ENCODE data around the gene MED12L.

MED12L gene

DNA sequence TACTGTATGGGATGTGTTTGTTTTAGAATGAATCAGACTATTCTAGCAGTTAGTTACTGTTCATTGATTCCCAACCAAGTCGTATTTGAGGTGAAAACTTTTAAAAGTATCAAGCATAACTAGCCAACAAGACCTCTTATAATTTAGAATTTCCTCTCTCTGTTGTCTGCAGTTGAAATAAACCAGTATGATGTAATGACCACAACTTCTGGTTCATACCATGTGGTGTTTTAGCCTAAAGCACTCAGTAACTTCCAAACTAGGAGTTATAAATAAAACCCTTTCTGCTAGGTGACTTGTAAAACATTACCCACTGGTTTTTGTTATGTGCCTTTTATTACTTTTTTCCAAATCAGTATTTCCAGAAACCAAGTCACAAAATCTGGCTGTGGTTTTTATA, 318.9 kb downstream of the MED12L start:
- no peak for DNase-seq (ENCODE audit: low read depth, low spot score)
- no peak overlapping the region for H3K4me3 ChIP-seq (ENCODE audit: low read length)

DNA sequence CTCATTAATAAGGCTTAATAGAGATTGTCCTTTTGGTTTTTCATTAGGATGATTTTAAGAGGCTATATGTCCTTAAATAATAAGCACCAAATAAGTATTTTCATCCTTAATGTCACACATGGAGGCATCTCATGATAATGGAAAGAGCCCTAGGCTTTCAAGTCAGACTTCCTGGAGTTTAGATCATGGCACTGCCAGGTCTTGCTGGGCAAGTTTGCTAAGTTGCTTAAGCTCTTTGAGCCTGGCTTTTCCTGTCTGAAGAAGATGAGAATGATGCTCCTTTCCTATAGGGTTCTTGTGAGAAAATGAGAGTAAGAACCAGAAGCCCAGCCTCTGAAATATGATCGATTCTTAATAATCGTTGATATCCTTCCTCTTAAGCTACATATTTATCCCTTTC, 322.5 kb downstream of the MED12L start:
- no peak overlapping the region for H3K4me3 ChIP-seq (ENCODE audit: low read length)
- DNase-seq (ENCODE audit: low read depth, low spot score), result no peak

DNA sequence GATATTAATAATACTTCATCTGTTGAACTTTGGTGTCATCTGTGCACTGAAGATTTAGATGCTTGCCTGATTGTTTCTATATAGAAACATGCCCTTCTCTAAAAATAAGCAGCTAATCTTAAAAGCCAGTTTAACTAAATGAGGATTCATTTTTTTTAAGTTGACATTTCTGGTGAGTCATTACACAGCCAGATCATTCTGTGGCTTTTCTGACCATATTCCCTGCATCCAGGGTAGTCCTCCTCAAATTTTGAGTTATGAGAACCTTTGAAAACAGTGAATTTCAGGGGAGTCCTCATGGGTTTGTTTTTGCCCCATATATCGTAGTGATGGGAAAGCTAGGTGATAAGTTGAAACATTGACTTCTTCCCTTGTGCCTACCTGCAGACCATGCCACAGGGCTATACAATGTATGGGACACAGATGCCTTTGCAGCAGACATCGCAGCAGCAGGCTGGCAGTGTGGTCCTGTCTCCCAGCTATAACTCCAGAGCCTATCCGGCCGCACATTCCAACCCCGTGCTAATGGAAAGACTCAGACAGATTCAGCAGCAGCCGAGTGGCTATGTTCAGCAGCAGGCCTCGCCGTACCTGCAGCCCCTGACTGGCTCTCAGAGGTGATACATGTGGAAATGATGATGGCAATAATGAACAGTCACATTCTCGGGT, 325.6 kb downstream of the MED12L start:
- no peak for DNase-seq (ENCODE audit: low read depth, low spot score)
- H3K4me3 ChIP-seq (ENCODE audit: low read length), result no peak overlapping the region

DNA sequence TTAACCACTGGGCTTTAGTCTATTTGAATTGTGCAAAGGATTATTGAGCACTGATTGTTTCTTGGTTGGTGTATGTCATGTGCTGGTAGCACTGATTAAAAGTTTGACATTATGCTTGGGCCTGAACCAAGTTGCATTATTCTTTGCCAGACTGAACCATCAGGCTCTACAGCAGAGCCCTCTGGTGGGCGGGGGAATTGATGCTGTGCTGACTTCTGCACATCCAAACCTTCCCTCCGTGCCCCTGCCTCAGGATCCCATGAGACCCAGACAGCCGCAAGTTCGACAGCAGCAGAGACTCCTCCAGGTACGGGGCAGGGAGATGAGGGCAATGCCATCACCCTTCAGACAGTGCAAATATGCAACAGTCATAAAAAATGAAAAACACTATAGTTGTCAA, 327.5 kb downstream of the MED12L start:
- no peak overlapping the region for H3K4me3 ChIP-seq (ENCODE audit: low read length)
- no peak for DNase-seq (ENCODE audit: low read depth, low spot score)

DNA sequence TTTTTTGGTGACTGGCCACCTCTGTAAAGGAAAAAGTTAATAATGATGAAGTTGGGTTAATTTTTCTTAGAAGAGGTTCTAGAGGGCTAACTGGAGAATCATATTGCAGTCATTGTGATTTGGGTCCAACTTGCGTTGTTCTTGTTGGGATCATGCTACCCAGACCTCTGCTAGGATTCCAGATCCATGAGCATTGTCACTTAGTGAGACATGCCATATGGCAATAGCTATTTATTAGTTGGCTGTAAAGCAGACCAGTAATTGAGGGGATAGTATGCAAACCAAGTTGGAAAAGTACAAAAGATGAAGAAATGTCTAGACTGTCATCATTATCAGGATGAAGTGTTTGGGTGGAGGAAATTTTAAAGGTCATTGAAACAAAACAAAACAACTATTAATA, 329.8 kb downstream of the MED12L start:
- no peak overlapping the region for H3K4me3 ChIP-seq (ENCODE audit: low read length)
- DNase-seq (ENCODE audit: low read depth, low spot score), result no peak

DNA sequence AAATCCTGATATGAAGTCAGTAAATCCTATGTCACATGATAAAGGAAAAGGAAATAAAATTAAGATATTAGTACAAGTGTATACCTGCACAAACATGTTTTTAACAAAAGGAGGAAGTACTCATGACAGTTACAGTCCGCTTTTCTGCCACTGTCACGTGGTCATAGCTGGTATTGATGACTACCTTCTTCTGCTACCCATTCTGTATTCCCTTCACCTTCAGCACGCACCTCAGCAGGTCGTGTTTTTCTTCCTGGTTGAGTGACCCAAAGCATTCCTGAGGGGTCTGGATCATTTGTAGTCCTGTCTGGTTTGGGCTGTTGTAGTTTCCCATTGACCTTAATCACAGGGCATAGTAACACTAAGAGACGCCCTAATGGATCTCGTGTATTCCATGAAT, 334.3 kb downstream of the MED12L start:
- no peak overlapping the region for H3K4me3 ChIP-seq (ENCODE audit: low read length)
- no peak for DNase-seq (ENCODE audit: low read depth, low spot score)

DNA sequence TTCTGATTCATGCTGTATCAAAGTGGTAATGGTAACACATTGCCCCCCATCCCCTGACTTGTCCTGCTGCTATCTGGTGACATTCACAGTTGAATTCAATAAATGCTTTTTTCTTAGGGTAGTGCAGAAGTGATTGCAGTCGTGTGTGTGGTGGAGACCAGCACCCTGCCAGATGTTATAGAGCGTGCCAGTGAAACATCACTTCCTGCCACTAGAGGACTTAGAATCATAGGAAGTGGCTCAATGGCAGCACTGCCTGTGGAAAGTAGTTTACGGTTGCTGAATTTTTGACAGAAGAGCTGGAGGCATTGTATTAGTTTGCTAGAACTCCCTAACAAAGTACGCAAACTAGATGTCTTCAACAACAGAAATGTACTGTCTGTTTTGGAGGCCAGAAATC, 336.5 kb downstream of the MED12L start:
- H3K4me3 ChIP-seq (ENCODE audit: low read length), result no peak overlapping the region
- DNase-seq (ENCODE audit: low read depth, low spot score), result peak; percentile 42

DNA sequence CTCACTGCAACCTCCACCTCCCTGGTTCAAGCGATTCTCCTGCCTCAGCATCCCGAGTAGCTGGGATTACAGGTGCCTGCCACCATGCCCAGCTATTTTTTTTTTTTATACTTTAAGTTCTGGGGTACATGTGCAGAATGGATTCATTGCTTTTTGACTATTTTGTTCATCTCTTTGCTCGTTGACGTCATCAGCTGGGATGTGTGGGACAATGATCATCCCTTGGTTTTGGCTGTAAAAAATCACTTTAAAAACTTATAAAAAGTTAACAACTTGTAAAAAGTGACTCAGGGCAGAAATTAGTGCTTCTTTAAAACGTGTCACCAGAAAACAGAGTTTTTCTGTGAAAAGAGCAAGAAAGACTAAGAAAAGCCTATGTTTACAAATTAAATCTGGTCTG, 337.6 kb downstream of the MED12L start:
- no peak for DNase-seq (ENCODE audit: low read depth, low spot score)
- H3K4me3 ChIP-seq (ENCODE audit: low read length), result no peak overlapping the region

DNA sequence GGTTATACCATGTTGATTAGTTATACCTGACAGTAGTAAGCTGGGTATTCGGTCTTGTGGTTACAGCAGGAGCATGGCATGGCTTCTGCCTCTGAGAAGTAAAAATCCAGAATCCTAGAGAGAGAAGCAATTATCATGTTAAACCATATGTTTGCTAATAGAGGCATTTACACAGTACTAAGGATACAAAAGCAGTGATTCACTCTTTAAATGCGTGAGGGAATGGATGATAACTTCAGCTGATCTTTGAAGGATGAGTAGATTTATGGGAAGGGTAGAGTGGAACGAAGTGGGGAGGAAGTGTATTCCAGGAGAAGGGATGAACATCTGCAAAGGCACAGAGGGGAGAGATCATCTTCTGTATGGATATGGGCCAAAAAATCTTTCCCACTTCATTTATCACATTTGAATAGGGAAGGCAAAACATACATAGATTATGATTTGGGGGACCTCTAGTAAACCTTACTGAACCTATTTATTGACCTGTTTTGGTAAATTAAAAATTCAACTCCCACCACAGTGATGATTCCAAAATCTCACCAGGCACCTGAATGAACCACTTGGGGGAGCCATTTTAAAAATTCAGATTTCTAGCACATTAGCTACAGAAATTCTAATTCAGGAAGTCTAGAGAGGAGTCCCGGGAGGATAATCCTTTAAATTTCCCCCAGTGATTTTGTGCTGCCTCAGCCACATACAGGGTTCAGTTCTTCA, 340.3 kb downstream of the MED12L start:
- DNase-seq (ENCODE audit: low read depth, low spot score), result no peak
- H3K4me3 ChIP-seq (ENCODE audit: low read length), result no peak overlapping the region

DNA sequence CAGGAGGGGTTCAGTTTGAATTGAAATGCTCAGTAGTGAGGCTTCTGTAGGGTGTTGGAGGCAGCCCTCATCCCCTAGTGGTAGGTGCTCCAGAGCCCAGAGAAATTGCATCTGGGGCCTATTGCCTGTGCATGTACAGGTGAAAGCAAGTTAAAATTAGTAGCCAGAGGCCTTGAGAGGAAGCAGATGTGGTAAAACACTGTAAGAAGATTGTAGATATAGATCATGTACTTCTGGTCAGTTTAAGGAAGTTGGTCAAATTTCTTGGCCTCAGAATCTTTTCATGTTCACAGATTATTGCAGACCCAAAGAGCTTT, 340.8 kb downstream of the MED12L start:
- no peak overlapping the region for H3K4me3 ChIP-seq (ENCODE audit: low read length)
- DNase-seq (ENCODE audit: low read depth, low spot score), result no peak

DNA sequence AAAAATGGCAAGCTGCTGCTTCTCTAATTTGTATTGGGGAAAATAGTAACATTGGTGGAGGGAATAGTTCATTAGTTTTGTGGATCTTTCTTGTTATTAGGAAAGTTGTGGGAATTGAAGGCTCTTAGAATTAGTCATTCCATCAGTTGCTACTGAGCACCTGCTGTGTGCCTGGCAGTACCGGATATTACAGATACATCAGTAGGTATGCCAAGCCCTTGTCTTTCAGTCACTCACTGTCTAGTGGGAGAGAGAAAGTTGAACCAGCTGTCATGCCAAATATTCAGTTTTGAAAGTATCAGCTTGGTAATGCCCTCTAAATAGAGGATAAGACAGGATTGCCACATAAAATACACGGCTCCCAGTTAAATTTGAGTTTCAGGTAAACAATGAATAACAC, 342.9 kb downstream of the MED12L start:
- DNase-seq (ENCODE audit: low read depth, low spot score), result no peak

DNA sequence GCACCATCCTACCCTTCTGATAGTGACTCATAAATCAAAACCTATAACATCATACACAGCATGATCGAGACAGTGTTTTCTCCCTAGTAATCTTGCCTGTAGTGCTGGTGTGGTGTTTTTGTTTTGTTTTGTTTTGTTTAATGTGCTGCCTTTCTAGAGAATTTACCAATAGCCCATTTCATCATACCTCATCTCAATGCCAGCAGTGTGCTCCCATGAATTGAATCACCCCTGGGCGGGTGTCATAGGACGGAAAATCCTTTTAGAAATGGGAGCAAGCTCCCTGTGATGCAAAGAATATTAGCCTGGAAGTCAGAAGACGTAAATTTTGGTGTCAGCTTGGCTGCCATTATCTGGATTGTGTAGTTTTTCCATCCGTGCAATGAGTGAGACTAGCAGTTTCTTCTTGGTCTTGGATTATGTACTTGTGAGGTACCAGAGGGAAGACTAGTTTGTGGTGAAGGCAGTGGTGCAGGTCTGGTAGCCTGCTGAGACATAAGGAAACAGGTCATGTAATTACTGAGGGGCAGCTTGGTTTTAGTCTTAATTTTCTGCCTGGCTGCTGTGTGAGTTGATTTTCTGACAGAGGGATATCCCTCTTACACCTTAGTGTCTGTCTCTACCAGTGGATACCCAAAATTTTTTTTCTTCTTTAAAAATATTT, 345.5 kb downstream of the MED12L start:
- H3K4me3 ChIP-seq (ENCODE audit: low read length), result no peak overlapping the region
- DNase-seq (ENCODE audit: low read depth, low spot score), result no peak

More for the DNA sequence above, 342.9 kb downstream of the MED12L start:
- no peak overlapping the region for H3K4me3 ChIP-seq (ENCODE audit: low read length)

DNA sequence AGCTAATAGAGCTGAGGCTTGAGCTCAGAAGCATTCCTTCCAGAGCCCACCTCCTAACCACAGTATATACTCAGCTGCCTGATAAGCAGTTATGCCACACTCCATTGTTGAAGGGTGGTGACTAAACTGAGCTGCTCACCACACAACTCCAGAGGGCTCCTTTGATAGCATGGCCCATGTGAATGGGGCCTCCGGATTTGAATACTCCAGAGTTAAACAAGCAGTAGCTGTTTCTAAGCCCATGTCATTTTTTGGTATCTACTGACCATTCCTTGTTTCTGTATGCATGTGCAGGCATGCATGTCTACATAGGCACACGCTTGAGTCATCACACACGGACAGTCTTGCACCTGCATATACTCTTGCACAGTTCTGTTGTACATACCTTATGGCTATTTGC, 346.5 kb downstream of the MED12L start:
- peak; percentile 73 for DNase-seq (ENCODE audit: low read depth, low spot score)
- H3K4me3 ChIP-seq (ENCODE audit: low read length), result no peak overlapping the region

DNA sequence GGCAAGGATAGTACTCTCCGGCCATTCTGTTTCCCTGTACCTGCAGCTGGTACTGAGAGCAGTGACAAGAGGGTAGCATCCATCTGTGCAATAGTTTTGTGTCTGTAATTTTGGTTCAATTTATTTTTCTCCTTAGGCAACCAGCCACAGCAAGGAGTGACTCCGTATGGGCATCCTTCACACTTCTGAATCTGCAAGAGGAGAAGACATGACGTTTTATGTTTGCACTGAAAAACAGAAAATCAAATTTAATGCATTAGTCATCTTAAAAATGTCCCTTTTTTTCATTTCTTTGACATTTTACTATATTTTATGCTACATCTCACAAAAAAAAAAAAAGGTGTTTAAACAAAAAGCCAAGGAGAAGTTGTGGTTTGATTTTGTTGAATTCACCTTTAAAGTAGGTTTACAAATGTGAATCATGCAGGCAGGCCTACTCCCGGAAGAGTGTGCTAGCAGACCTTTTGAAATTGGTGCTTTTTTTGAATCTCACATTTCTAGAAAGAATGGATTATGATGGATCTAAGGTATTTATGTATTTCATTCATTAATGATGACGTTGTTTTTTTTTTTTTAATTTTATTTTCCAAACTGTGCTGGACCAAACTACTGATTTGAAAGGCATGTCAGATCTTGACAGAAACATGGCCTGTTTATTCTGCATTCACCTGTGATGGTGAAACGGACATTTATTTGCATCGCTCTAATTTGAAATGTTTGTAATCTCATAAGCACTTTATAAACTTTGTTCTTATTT, 347.3 kb downstream of the MED12L start:
- no peak overlapping the region for H3K4me3 ChIP-seq (ENCODE audit: low read length)
- DNase-seq (ENCODE audit: low read depth, low spot score), result no peak

DNA sequence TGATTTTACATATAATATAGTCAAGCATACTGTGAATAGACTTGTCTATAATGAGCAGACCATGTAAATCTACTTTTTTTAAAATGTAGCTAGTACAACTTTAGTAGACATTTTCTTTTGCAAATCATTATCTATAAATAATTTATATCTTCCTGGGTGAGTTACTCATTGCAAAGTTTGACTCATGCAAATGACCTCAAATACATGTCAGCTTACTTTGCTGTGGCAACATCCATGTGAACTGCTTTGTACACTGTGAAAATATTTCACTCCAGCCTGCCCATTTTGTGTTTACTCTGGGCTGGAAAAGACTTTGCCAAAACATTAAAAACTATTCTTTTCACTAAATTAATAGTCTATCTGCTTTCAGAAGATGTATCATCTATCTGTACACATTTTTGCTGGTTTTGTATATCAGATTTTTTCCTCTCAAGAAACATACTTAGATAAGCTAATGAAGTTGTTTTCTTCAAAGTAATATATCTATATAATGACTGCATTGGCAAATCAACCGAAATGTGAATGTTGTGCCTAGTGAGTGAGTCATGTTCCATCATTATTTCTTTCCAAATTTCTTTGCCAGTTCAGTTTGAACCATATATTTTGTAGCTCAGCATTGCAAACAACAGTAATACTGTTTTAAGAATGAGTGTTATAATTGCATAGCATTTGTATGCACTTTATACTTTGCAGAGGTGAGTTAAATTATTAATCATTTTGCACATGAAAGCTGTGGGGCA, 348.9 kb downstream of the MED12L start:
- no peak for DNase-seq (ENCODE audit: low read depth, low spot score)
- H3K4me3 ChIP-seq (ENCODE audit: low read length), result no peak overlapping the region

DNA sequence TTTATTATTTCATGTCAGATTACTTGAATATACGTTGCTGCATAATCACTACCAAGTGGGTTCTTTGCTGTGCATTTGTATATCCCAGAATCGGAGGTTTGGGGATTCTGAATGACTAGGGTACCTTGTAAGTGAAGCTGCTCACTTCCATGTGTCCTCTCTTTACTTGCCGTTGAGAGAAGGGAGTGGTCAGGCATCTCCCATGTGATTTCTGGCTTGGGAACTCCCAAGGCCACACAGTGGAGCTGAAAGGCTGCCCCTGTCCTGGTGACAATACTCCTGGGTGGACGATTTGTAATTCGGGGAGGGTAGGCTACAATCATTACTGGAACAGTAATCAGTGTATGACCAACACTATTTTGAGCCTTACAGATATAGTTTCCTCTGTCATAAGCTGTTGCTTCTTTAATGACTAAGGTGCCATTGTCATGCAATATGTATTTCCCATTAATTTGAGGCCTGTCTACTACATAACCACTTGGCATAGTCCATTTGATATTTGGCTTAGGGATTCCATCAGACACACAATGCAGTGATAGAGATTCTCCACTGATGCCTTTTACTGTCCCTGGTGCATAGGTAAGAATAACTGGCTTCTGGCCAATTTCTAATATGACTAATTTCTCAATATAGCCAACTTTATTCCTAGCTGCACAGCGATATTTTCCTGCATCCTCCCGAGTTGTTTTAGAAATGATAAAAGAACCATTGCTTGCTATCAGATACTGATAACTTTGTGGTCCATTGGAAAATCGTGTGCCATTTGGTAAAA, 351.4 kb downstream of the MED12L start:
- H3K4me3 ChIP-seq (ENCODE audit: low read length), result no peak overlapping the region
- no peak for DNase-seq (ENCODE audit: low read depth, low spot score)

DNA sequence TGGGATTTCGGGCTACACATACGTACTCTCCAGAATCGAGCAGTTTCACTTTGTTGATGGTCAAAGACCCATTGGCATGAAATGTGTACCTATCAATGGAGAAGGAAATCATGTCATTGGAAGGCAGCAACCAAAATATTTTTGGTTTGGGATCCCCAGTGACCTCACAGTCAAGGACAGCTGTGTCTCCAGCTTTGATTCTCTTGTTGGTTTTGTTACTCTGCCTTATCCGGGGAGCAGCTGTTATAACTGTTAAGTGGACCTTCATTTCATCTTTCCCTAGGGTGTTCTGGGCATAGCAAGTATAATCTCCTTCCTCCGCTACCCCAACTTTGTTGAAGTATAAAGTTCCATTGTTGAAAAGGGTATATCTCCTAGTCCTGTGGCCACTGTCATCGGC, 352.4 kb downstream of the MED12L start:
- no peak overlapping the region for H3K4me3 ChIP-seq (ENCODE audit: low read length)
- no peak for DNase-seq (ENCODE audit: low read depth, low spot score)

DNA sequence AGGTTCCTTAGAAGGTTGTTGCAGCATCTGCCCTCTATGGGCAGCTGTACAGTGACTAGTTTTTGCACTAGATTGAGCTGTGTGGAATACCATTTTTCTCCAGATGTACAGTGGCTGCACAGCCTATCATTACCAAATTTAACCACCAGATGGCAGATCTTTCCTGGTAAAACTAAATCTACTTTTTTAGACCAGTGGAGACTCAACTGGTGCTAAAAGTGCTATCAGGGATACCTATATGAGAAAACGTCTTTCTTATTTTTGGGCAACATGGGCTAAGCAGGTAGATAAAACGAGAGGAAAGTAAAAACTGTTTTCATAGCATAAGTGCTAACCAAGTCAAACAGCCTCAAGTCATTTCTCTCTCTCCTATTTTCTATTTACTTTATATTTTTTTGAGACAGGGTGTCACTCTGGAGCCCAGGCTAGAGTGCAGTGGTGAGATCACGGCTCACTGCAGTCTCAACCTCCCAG, 354.2 kb downstream of the MED12L start:
- peak; percentile 71 for DNase-seq (ENCODE audit: low read depth, low spot score)
- no peak overlapping the region for H3K4me3 ChIP-seq (ENCODE audit: low read length)

DNA sequence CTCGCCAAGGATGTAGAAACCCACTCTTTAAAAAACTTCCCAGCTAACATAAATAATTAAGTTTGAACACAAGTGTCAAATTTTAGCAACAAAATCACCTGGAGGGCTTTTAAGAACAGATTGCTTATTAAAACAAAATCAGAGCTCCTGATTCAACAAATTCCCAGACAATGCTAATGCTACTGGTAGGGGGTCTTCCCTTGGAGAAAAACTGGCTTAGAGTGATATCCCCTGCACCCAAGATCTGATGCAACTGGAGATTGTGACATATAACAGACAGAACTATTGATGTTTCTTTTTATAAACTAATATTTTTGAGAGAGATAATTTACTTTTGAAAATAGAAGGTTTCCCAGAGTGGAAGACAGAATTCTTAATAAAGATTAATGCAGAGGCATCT, 355.5 kb downstream of the MED12L start:
- no peak overlapping the region for H3K4me3 ChIP-seq (ENCODE audit: low read length)
- no peak for DNase-seq (ENCODE audit: low read depth, low spot score)

Measured in Jurkat, Clone E6-1 (cell line).